Non-pigmented ciliary epithelial cell (primary cell): ENCODE data around the gene DENND4C.
"Not testable (repeated sequence)": the region's sequence is repeated elsewhere in the genome, so short reads cannot be mapped to it uniquely, and the experiment has no call there.

Experiments
- DNase-seq: peaks from one replicate; pipeline ENCODE4 v3.0.0-alpha.2; 2010; ENCODE audit warnings: low read depth

Gene DENND4C

DNA sequence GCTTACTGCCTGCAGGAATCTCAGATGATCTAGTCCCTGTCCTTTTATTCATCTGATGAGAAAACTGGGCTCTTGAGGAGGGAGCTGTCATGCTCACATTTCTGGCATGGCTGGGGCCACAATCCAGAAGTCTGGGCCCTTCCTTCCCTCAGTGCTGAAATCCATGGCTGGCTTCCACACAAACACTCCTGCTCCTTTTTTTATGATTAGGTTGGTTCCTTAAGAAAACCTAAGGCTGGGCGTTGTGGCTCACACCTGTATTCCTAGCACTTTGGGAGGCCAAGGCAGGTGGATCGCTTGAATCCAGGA lies 179.7 kb downstream of the DENND4C start:
- no peak for DNase-seq

- no peak for DNase-seq
These were observed 180.1 kb downstream of the DENND4C start for GRCh38 chr9:19410594-19410993.

DNA sequence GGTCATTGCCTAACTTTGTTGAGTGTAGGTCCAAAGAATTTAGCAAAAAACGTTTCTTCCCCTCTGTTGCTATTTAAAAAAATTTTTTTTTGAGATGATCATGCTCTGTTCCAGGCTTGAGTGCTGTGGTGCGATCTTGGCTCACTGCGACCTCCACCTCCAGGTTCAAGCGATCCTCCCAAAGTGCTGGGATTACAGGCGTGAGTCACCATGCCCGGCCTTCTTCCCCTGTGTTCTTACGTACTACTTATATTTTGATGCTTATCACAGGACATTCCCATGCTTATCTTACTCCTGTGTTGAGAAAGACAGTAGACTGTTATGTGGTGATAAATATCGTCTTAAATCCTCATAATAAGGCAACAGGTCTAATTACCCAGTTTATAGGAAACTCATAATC lies 180.8 kb downstream of the DENND4C start:
- peak; percentile 77 for DNase-seq

GRCh38 chr9:19413456-19413855 lies 183.0 kb downstream of the DENND4C start:
- not testable (repeated sequence) for DNase-seq

- peak; percentile 67 for DNase-seq
These were observed 185.7 kb downstream of the DENND4C start for GRCh38 chr9:19416143-19416542.

DNA sequence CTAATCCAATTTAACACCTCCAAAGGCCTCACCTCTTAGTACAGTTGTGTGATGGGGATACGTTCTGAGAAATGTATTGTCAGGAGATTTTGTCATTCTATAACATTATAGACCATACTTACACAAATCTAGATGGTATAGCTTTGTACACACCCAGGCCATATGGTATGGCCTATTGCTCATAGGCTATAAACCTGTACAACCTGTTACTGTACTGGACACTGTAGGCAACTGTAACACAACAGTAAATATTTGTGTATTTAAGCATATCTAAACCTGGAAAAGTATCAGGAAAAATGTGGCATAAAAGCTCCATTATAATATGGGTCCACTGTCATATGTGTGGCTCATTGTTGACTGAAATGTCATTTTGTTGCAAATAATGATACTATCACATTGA lies 190.4 kb downstream of the DENND4C start:
- DNase-seq = no peak
